ENCODE data around the gene SLC43A1.

The SLC43A1 gene

GRCh38 chr11:57502376-57502775 lies 13.1 kb downstream of the SLC43A1 start:
- no peak for DNase-seq (ENCODE audit: extremely low read depth, low read depth)
- TF ChIP-seq, protein P1, sequence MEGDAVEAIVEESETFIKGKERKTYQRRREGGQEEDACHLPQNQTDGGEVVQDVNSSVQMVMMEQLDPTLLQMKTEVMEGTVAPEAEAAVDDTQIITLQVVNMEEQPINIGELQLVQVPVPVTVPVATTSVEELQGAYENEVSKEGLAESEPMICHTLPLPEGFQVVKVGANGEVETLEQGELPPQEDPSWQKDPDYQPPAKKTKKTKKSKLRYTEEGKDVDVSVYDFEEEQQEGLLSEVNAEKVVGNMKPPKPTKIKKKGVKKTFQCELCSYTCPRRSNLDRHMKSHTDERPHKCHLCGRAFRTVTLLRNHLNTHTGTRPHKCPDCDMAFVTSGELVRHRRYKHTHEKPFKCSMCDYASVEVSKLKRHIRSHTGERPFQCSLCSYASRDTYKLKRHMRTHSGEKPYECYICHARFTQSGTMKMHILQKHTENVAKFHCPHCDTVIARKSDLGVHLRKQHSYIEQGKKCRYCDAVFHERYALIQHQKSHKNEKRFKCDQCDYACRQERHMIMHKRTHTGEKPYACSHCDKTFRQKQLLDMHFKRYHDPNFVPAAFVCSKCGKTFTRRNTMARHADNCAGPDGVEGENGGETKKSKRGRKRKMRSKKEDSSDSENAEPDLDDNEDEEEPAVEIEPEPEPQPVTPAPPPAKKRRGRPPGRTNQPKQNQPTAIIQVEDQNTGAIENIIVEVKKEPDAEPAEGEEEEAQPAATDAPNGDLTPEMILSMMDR (IDR thresholded peaks at IDR 0.05; ENCODE audit: low read depth, low read length) = no peak

DNA sequence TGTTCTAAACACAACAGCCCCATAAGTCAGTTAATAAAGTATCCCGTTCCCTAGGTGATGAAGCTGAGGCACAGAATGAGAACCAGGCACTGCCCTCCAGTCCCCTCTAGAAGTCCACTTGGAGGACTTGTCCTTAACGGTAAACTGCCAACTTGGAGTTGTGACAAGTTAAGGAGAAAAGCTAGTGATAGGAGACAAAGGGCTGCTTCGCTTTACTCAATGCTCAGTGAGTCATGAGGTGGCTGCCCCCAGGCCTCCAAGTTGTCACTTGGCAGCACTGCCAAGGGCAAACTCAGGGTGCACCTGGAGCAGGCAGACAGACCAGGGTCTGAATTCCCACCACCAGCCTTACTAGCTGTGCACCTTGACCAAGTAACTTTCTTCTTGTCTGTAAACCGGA lies 13.5 kb downstream of the SLC43A1 start:
- TF ChIP-seq, protein P1 (IDR thresholded peaks at IDR 0.05; ENCODE audit: low read depth, low read length) = no peak
- no peak for DNase-seq (ENCODE audit: extremely low read depth, low read depth)

- TF ChIP-seq, protein P1 (IDR thresholded peaks at IDR 0.05; ENCODE audit: low read depth, low read length) = no peak
- DNase-seq (ENCODE audit: extremely low read depth, low read depth) = no peak
Observed at GRCh38 chr11:57500926-57501325, 14.6 kb downstream of the SLC43A1 start.

DNA sequence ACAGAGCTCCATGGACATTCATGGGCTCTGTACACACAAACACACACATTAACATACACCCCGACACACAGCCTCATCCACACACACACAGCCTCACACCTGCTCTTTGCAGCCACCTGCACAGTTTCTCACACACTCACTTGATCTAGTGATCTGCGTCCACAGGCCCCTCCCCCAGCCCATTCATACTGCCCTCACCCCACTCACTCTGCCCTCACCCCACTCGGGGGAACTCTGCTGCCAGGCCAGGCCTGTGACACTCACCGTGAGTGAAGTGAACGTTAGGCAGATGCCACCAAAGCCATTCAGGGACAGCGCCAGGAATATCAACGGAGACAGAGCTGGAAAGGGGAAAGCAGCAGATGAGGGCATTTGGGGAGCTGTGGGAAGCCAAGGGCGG lies 15.0 kb downstream of the SLC43A1 start:
- TF ChIP-seq, protein P1 (IDR thresholded peaks at IDR 0.05; ENCODE audit: low read depth, low read length) = no peak
- DNase-seq (ENCODE audit: extremely low read depth, low read depth) = no peak

DNA sequence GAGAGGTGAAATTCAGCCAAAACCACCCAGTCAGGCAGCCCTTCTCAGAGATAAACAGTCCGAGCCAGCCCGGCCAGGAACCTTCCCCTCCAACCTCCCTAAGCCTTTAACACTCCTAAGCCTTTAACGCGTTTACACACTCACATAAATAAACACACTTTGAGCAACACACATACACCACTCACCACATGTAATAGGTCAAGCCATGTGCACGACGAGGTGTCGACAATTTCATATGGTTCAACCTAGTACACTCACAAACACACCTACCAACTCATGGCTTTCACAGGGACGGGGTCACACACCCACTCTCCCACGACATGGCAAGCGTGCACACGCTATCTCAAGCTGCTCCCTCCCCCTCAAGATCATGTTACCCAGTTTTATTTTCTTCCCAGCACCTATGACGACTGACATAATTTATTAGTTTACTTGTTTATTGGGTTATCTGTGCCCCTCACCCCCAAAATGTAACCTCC lies 15.5 kb downstream of the SLC43A1 start:
- no peak for DNase-seq (ENCODE audit: extremely low read depth, low read depth)
- TF ChIP-seq, protein P1 (IDR thresholded peaks at IDR 0.05; ENCODE audit: low read depth, low read length) = no peak

- TF ChIP-seq, protein P1 (IDR thresholded peaks at IDR 0.05; ENCODE audit: low read depth, low read length) = no peak
- peak; percentile 72 for DNase-seq (ENCODE audit: extremely low read depth, low read depth)
Observed at GRCh38 chr11:57499413-57499982, 16.0 kb downstream of the SLC43A1 start.

DNA sequence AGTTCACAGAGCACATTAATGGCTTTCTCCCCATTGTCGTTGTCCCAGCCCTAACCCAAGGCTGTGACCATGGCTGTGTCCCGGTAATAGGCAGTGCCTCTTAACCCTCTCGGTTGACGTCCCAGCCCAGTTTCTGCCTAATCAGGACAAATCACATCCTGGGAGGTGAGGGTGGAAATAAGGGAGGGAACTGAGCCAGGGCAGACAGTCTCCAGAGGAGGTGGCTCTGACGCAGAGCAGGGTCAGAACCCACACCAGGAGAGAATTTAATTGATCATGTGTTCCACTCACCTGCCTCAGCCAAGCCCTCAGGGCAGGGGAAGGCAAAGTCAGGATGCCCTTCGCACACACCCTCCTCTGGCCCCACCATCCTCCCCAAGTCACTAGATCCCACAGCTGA lies 17.0 kb downstream of the SLC43A1 start:
- TF ChIP-seq, protein P1 (IDR thresholded peaks at IDR 0.05; ENCODE audit: low read depth, low read length) = no peak
- no peak for DNase-seq (ENCODE audit: extremely low read depth, low read depth)

All from AG09319 (cell line).